Fibroblast of skin of abdomen (primary cell): Measurements from ENCODE around the gene CASP12.

Source experiments
- DNase-seq: peaks from one replicate; pipeline ENCODE4 v3.0.0-alpha.2; 2013

CASP12 gene

GRCh38 chr11:104891135-104891534 lies 7.1 kb downstream of the CASP12 start:
- peak; percentile 75 for DNase-seq

- no peak for DNase-seq
Measured at GRCh38 chr11:104883342-104883741, 14.9 kb downstream of the CASP12 start.

DNA sequence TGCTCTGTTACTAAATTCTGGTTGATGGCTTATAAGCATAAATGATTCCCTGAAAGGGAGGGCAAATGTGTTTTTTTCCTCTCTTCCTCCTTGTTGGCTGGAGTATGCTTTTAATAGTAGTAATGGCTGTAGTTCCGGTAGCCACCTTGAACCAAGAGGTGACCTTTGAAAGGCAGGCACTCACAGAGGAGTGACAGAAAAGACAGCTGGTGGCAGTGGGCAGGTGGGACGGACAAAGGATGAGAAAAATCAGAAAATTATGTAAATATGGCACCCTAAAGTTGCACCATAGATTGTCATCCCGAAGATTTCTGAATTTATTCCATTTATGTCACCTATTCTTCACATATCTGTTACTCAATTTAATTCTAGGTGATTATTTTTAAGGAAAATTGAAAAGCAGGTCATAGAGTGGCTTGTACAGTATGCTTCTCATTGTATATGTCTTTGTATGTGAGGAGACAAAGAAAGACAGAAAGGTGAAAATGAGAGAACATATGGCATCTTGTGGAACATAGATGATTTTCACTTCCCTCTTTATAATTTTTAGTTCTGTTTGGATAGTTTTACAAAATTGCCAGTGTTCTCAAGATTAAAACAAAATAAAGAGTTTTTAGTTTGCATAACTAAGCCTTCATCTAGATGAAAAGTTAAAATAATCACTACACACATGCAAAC lies 17.0 kb downstream of the CASP12 start:
- no peak for DNase-seq

DNA sequence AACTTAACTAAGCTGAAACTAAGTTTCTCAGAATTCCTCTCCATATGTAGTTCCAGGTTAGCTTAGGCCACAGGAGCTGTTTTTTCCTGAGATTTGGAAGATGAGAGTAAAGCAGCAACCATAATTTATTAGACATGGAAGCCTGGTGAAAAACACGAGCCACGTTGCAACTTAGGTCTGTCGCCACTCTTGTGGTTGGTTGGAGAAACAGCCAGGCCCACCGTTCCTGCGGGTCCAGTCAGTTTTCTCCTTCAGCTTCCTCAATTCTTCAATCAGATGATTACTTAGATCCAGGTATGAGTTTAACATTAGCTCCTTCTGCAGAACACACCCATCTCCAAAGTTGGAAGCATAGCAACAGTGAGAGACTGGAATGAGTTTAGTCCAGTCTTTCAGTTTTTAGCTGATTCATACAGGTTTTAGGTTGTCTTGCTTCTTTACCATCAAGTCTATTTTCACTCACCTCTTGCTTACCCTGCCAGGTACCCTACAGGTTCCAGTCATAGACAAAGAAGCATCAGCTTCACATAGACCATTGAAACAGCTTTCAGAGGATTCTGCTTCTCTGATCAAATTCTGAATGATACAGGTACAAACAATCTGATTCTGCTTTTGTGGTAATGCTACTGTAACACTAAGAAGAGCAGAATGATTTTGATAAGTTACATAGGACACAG lies 18.6 kb downstream of the CASP12 start:
- DNase-seq = no peak

- no peak for DNase-seq
Measured at GRCh38 chr11:104876861-104877431, 21.3 kb downstream of the CASP12 start.

DNA sequence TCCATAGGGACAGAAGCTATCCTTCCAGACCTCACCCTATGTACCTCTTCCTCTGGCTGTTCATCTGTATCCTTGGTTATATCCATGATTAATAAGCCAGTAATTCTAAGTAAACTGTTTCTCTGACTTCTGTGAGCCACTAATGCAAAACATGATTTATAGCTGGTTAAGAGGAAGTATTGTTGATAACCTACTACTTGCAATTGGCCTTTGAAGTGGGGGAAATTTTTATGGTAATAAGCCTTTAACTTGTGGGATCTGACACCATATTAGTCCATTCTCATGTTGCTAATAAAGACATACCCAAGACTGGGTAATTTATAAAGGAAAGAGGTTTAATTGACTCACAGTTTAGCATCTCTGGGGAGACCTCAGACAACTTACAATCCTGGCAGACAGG lies 21.9 kb downstream of the CASP12 start:
- no peak for DNase-seq

GRCh38 chr11:104873252-104873651 lies 25.0 kb downstream of the CASP12 start:
- DNase-seq = no peak

DNA sequence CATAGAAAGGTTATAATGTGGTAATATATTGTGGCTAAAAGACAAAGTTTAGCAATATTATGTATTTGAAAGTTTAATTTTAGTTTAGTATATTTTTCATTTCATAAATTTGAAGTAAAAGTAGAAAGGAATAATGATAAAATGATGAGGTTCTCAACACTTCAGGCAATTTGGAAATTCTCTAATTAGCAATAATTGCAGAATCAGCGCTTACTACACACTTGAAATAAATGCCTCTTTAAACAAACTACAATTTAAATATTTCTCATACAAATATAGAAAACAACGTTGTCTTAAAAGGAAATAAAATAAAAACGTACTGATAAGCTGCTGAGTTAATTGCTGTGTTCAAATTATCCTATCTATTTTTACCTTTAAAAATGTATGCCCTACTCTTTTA lies 25.9 kb downstream of the CASP12 start:
- DNase-seq = no peak

DNA sequence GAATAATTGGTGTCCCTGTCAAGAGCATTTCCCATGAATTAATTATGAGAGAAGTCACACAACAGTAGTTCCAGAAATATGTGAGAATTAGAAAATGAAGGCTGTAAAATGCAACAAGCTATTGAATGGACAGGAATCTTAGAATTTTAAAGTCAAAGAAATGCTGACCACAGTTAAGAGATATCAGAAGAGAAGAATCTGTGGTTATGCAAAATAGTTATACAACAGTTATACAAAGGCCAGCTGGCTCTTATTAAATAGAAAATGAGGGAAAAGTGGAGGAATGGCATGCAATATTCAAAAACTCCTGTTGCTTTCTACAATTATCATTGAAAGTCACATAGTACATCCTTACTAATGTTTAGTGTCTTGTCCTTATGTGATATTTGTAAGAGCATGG lies 27.4 kb downstream of the CASP12 start:
- peak; percentile 68 for DNase-seq

- DNase-seq = no peak
Measured at GRCh38 chr11:104866815-104867214, 31.4 kb downstream of the CASP12 start.

- peak; percentile 37 for DNase-seq
Measured at GRCh38 chr11:104858882-104859775, 39.1 kb downstream of the CASP12 start.

GRCh38 chr11:104856607-104857006 lies 41.7 kb downstream of the CASP12 start:
- no peak for DNase-seq

DNA sequence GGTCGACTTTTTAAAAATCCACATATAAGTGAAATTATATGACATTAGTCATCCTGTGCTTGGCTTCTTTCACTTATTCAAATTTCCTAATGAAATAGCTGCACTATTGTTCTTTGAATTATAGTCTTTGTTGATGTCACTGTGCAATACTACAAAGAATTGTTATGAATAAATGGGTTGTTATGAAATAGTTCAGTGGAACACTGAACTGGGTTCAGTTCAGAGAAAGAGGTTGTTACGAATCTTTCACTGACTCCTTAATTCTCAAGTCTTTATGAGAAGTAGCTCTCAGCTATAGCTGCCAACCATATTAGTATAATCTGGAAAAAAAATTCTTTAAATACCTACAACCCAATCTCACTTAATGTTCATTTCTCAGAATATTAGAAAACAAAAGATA lies 42.3 kb downstream of the CASP12 start:
- DNase-seq = no peak

DNA sequence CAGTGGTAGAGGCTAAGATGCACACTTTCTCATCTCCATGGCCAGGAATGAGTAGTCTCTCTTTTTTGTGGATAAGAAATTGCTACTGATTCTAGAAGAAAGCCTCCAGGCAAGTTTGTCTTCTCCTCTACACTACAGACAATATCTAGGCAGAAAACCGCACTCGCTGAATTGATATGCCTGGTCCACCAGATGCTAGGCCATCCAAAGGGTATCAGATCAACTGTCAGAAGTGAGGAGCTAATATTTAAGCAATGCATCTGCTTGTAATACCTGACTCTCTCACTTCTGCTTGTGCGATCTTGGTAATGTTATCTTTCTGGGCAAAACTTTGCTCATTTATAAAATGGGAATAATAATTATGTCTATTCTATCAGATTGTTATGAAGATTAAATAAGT lies 45.0 kb downstream of the CASP12 start:
- DNase-seq = no peak

DNA sequence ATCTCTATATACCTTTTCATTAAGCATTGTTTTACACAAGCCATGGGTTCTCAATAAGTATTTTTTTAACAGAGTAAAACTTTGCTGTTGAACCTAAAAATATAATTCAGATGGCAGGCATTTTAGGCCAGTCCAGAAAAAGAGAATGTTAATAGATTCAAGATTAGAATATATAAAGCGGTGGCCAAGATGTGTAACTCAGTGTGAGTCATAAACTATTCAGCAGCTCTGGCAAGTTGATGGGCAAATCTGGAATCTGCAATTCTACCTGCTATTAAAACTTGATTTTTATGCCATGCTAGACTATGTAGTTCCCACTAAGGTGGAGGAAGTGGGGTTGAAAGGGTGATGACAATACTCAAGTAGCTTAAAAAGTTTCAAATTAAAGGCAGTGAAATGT lies 45.4 kb downstream of the CASP12 start:
- peak; percentile 13 for DNase-seq

DNA sequence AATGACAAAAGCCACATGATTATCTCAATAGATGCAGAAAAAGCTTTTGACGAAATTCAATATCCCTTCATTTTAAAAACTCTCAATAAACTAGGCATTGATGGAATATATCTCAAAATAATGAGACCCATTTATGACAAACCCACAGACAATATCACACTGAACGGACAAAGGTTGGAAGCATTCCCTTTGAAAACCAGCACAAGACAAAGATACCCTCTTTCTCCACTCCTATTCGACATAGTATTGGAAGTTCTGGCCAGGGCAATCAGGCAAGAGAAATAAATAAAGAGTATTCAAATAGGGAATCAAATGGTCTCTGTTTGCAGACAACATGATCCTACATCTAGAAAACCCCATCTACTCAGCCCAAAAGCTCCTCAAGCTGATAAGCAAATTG lies 52.0 kb downstream of the CASP12 start:
- no peak for DNase-seq

DNA sequence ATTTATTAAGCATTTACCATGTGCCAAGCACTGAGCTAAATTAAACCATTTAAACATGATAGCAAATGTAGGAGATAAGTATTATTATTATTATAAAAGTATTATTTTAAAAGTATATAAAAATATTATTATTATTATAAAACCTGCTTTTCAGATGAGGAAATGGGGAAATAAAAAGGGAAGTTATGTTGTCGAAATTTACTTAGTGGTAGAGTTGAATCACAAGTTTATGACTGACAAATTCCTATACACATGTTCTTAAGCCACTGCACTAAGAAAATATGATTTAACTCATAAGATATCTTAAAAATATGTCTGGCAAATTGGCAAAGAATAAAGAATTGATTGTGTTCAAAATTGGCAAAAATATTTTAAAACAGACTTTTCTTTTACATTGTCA lies 53.8 kb downstream of the CASP12 start:
- DNase-seq = no peak

GRCh38 chr11:104843150-104843836 lies 55.0 kb downstream of the CASP12 start:
- DNase-seq = no peak

DNA sequence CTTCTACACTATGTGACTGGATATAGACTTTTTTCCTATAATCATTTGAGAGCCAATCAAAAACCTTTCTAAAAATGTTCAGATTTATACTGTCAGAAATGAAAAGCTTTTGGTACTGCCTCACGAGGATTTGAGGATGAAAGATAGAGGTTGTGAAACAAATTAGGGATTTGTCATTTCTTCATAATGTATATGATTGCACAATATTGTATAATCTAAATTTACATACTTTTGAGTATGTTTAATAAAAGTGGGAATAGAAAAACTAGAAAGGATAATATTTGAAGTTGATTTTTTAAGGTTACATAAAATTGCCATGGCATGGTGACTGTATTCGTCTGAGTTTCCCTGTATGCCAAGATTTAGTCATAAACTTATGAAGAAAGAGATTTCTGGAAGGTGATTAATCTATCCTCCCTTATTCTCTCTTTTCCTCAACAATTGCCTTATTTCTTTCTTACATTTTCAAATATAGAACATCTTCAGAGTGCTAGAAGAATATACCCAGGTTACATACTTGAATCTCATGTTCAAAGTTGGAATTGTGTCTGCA lies 56.2 kb downstream of the CASP12 start:
- no peak for DNase-seq

GRCh38 chr11:104841185-104841584 lies 57.1 kb downstream of the CASP12 start:
- no peak for DNase-seq

DNA sequence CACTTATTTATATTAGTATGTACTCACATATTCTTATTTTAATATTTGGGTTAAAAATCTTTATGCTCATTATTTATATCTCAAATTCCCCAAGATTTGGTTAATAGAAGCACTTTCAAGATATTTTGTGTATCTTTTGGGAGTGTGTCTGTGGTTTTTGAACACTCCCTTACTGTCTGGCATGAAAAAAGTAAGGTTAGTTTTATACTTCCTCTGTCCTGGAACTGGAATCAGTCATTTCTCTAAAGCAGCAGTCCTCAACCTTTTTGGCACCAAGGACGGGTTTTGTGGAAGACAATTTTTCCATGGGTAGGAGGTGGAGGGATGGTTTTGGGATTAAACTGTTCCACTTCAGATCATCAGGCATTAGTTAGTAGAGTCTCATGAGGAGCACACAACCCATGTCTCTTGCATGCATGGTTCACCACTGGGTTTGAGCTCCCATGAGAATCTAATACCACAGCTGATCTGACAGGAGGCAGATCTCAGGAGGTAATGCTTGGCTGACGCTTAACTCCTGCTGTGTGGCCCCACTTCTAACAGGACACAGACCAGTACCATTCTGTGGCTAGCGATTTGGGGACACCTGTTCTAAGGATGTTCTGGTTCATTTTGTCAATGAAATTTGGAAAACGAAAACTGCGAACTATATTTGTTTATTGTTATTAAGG lies 60.2 kb downstream of the CASP12 start:
- no peak for DNase-seq

GRCh38 chr11:104836691-104837090 lies 61.6 kb downstream of the CASP12 start:
- DNase-seq = no peak
